ENCODE measurements around the gene DOK7. TPM values are rescaled to one million over a fixed set of nuclear protein-coding genes. Genes with fewer than 3 reads are reported as not detected.
"Not testable (repeated sequence)": the region's sequence is repeated elsewhere in the genome, so short reads cannot be mapped to it uniquely, and the experiment has no call there.

Gene DOK7
- total RNA-seq, 1 experiment from 2014 or later, result 9.6 TPM

DNA sequence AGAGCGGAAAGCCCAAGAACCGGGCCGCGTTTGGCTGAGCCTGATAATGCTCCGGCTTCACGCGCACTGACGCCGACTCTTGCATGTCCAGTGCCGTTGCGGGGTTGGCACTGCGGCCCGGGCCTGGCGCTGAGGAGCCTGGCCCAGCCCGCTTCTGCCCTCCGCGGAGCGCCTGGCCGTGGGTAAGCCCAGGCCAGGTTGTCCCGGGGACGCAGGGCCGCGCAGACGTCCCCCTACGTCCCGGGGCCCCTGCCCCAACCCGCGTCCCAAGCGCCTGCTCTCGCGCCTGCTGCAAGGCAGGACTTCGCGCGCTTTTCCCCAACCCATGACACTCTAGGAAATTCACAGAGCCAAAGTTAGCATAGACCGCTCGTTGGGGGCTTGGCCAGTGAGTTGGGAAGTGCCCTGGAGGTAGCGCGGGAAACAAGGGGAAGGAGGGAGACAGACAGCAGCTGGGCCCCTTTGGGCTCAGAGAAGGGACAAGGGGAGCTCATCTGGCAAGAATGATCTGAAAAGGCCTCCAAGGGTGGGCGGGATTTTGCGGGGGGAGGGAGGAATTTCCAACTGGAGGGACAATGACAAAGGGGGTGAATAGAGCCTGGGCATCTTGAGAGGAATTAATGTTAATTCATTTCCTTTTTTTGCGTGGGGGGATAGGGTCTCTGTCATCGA, 69.8 kb downstream of the DOK7 start:
- Histone ChIP-seq H3K9me3 (no peaks in the 10 kb centered on the region), H3K36me3 (no peaks in the 10 kb centered on the region), H3K4me3 (peak overlapping the region; percentile 78), H3K27me3 (no peaks in the 10 kb centered on the region)
- no peak for DNase-seq

DNA sequence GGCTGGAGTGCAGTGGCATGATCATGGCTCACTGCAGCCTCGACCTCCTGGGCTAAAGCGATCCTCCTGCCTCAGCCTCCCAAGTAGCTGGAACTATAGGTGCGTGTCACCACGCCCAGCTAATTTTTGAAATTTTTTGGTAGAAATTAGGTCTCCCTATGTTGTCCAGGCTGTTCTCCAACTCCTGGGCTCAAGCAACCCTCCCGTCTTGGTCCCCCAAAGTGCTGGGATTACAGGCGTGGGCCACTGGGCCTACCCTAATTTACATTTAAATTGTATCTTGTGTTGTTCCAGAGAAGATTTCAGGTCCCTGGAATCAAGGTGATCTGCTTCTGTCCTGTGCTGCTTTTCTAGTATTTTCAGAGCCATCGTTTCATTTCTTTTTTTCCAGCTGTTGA, 70.3 kb downstream of the DOK7 start:
- no peaks in the 10 kb centered on the region for H3K9me3 ChIP-seq
- DNase-seq, result no peak
- no peak overlapping the region for H3K4me3 ChIP-seq
- H3K27me3 ChIP-seq, result no peaks in the 10 kb centered on the region
- no peaks in the 10 kb centered on the region for H3K36me3 ChIP-seq

DNA sequence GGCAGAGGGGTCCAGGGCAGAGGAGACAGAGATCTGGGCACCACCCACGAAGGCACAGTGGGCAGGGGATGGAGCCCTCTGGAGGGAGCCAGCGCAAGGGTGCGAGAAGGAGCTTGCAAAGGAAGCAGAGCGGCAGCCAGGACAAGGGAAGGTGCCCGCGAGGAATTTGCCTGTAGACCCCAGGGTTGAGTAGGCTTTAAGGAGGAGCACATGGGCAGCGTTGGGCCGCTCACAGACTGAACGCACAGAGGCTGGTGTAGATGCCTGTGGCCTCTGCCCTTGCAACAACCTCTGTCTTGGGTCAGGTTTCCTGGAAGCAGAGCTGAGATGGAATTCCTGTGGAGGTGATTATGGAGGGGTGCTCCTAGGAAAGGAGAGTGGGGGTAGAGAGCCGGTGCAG, 72.7 kb downstream of the DOK7 start:
- H3K9me3 ChIP-seq, H3K36me3 ChIP-seq, H3K27me3 ChIP-seq, H3K4me3 ChIP-seq, DNase-seq: not testable (repeated sequence)

DNA sequence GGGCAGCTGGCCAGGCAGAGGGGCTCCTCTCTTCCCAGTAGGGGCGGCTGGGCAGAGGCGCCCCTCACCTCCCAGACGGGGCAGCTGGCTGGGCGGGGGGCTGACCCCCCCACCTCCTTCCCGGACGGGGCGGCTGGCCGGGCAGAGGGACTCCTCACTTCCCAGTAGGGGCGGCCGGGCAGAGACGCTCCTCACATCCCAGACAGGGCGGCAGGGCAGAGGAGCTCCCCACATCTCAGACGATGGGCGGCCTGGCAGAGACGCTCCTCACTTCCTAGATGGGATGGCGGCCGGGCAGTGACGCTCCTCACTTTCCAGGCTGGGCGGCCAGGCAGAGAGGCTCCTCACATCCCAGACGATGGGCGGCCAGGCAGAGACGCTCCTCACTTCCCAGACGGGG, 75.8 kb downstream of the DOK7 start:
- not testable (repeated sequence) for H3K4me3 ChIP-seq, H3K9me3 ChIP-seq, DNase-seq, H3K27me3 ChIP-seq, H3K36me3 ChIP-seq

DNA sequence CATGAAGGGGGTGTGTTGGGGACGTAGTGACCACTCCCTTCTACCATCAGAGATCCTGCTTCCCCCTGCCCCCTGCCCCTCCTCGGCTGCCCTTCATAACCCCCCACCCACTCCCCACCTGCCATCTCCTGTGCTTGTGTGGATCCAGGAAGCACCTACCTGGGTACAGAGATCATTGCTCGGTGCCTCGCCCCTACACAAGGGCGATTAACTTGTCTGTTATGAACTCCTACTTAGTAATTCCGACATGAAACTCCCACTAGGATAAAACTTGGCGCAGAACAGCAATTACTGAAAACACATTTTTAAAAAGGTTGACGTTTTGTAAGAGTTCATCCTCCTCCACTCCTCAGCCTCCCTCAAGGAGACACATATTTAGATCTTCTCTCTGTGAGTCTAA, 80.3 kb downstream of the DOK7 start:
- not testable (repeated sequence) for H3K9me3 ChIP-seq, H3K36me3 ChIP-seq, DNase-seq, H3K4me3 ChIP-seq, H3K27me3 ChIP-seq

Other genes starting within 250 kb of the DOK7 start
- gene MSANTD1, start 214.1 kb upstream of the DOK7 start, total RNA-seq (2014; rRNA removed; shearing (Covaris generic); ENCODE audit: low replicate concordance), result 0.57 TPM in 1 of 2 replicates, not detected in the other
- gene RGS12, start 170.3 kb upstream of the DOK7 start, total RNA-seq (2014; rRNA removed; shearing (Covaris generic); ENCODE audit: low replicate concordance), result 9.8 and 21.4 TPM in 2 replicates
- gene HGFAC, start 21.3 kb upstream of the DOK7 start, total RNA-seq (2014; rRNA removed; shearing (Covaris generic); ENCODE audit: low replicate concordance), result 0.53 TPM in 1 of 2 replicates, not detected in the other
- 82.3 and 181 TPM in 2 replicates for gene LRPAP1, start 69.1 kb downstream of the DOK7 start, total RNA-seq (2014; rRNA removed; shearing (Covaris generic); ENCODE audit: low replicate concordance)

Data from MG63 (cell line).